GM04504 (cell line): ENCODE results near the gene HOXA2.

Source experiments
- DNase-seq: peaks from one replicate; pipeline ENCODE4 v3.0.0-alpha.2; 2012; ENCODE audit warnings: low read depth

The HOXA2 gene

GRCh38 chr7:27111751-27112277 lies 9.3 kb upstream of the HOXA2 start:
- no peak for DNase-seq

- peak; percentile 38 for DNase-seq
These were observed 8.7 kb upstream of the HOXA2 start for GRCh38 chr7:27111042-27111750.

- DNase-seq: peak; percentile 58
These were observed 7.9 kb upstream of the HOXA2 start for GRCh38 chr7:27110186-27111031.

- no peak for DNase-seq
These were observed 7.1 kb upstream of the HOXA2 start for GRCh38 chr7:27109466-27110185.

DNA sequence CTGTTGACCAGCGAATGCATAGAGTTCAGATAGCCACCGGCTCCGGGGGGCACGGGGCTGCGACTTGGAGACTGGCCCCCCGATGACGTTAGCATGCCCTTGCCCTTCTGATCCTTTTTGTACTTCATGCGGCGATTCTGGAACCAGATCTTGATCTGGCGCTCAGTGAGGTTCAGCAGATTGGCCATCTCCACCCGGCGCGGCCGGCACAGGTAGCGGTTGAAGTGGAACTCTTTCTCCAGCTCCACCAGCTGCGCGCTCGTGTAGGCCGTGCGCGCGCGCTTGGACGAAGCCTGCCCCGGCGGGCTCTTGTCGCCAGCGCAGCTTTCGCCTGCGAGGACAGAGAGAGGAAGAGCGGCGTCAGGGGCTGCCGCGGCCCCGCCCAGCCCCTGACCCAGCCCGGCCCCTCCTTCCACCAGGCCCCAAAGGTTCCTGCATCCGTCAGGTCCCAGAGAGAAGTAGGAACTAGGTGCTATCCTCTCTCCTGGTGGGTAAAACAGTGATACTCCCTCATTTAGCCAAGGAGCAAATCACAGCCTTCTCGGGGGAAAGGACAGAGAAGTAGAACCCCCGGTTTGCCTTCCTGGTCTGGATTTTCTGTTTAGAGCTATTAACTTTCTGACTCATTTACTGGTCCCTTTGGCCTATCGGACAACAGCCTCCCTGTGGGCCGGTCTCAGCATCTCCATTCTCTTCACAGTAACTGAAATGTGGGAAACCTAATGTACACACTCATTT lies 6.1 kb upstream of the HOXA2 start:
- no peak for DNase-seq

- no peak for DNase-seq
These were observed 5.2 kb upstream of the HOXA2 start for GRCh38 chr7:27107391-27108381.

- DNase-seq: no peak
These were observed 4.4 kb upstream of the HOXA2 start for GRCh38 chr7:27106901-27107240.

DNA sequence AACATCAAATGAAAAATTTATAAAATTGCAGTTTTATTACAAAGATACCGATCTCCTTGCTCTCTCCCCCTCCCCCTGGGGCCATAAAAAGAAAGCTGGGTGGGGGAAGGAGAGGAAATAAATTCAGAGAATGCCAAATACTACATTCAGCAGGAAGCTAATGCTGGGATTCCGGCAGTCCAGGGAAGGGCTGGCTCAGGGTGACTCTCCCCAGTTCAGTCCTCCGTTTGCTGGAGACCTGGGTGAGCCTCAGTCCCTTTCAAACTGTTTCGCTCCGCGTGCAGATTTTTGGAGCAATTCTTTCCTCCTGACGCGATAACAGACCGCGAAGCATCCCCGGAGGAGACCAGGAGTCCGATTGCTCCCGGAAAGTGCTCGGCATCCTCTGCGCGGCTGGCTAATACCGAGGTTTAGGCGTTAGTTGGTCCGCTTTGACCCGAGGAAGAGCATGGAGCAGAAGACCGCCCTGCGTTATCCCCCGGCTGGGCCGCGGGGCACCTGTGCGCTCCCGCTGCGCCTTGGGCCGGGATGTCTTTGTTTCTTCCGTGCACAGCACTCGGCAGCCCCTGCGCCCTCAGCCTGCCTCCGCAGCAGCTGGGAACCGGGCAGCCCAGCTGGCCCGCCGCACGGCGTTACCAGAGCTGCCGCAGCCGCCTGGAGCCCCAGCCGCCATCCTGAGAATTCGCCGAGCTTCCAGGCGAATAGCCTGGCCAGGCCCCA lies 3.9 kb upstream of the HOXA2 start:
- DNase-seq: no peak

GRCh38 chr7:27105301-27106031 lies 3.0 kb upstream of the HOXA2 start:
- no peak for DNase-seq

DNA sequence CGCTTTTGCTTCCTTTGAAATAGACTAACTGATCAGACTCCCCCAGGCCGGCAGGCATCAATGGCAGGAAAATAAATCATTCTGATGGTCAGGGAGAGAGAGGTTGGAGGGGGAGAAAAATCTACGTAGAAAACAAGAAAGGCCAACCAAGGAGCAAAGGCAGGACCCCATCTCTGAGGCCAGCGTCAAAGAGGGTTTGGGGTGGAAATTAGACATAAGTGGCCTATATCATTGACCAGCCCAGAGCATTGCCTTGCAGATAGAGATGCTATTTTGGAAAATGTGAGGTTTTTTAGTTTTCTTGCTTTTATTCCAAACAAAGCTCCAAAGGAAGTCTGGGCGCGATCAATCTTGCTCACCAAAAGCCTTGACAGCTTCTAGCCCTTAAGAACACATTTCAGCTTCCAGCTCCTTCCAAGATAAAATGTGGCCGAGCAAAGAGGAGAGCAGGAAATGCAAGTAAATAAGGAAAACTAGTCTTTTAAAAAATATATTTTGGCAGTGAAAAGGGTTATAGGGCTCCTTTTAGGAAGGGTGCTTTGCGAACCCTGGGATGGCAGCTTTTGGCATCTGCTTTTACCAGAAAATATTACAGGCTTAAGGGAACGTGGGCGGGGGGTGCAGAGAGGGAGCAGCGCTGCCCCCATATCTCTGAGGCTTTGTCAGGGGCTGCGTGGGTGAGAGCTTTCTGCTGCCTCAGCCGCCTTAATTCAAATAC lies 2.0 kb upstream of the HOXA2 start:
- DNase-seq: no peak

DNA sequence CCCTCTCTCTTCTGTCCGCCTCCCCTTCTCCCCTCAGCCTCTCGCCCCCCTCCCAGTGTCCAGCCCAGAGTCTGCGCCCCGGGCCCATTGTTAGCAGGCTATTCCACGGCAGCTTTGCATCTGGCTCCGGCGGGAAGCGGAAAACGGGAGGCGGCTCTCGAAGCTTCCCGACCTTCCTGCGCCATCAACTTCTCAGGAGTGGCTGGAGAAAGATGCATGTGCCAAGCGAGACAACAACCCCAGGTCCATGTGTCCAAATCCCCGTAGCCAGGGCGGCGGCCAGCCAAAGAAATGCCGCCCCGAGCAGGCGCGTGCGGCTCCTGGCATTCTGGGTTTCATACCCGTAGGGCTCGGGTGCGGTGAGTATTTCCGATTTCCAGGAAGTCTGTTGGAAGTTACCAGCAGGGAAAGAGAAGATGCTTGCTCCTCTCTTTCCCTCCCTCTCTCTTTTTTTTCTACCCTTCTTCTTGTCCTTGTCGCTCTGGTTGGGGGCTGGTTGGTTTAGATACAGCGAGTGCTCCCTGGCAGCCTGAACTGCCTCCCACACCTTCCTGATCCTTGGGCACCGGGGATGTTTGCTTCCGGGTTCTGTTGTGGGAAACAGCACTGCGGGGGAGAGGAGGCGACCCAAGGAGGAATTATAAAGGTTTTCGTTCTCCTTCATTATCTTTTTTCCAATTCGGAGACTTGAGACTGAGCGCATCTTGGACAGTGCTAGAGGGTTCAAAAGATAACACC lies 1.2 kb upstream of the HOXA2 start:
- DNase-seq: no peak

- DNase-seq: no peak
These were observed 414 bp downstream of the HOXA2 start for GRCh38 chr7:27101957-27102580.

DNA sequence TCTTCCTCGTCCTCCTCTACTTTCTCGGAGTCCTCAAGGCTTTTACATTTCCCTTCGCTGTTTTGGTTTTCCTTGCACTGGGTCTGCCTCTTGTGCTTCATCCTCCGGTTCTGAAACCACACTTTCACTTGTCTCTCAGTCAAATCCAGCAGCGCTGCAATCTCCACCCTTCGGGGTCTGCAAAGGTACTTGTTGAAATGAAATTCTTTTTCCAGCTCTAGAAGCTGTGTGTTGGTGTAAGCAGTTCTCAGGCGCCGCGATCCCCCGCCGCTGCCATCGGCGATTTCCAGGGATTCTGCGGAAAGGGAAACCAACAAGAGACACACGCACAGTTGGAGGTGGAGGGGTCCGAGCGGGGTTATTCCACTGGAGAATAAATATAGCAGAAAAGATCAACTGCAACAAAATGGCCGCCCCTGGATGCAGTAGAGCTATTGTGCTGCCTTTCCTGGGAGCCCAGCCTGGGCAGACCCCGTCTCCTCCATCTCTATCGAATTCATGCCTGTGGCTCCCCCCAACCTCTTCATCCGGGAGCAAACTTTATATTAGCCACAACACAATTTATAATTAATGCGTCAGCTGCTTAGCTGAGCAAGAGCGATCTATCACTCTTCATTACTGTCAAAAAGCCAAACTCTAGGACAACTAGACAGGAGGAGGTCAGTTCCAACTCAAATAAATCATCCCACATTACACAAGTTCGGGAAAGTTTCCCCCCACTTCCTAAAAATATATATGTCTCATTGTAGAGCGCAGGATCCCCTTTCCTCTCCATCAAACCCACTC lies 1.1 kb downstream of the HOXA2 start:
- DNase-seq: no peak

DNA sequence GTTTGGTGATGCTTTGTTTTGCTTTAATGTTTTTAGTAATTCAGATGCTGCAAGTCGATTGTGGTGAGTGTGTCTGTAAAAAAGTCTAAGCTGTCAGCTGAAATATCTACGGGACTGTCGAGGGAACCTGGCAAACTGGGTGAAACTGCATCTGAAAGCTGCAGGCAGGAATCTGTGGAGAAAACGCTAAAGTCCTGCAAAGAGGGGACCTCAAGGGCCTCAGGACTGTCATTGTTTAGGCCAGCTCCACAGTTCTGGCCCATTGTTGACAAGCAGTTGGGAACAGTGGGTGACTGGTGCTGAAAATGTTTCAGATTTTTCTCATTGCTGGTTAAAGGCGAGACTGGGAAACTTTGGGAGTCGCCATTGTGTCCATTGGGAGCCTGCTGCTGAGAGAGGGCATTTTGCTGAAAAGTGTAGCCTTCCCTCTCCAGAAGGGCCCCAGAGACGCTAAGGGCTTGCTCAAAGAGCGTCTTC lies 1.8 kb downstream of the HOXA2 start:
- DNase-seq: no peak

- DNase-seq: no peak
These were observed 2.8 kb downstream of the HOXA2 start for GRCh38 chr7:27099453-27100370.
